Upper lobe of left lung (tissue), 6 donors: ENCODE results near the gene COL4A6. TPM values are rescaled to one million over a fixed set of nuclear protein-coding genes. Genes with fewer than 3 reads are reported as not detected.

Experiments used
- ATAC-seq, 2 donors: fragments of 200-7000 bp; cut with Tn5 transposase; one replicate each; pipeline ENCODE4 v1.9.1; 2022; ENCODE audit warnings: mild to moderate bottlenecking in 2 of 2, moderate library complexity in 2 of 2; ENCODE audit not compliant: low FRiP score in 2 of 2
- DNase-seq, 2 donors: peaks; one replicate each; pipeline ENCODE4 v3.0.0-alpha.2; 2019 to 2020
- H3K27ac ChIP-seq, 4 donors: fragments of 200-600 bp; sonication (generic); one replicate each; pipeline ENCODE4 v1.5.1; 2016 to 2019
- H3K27me3 ChIP-seq, 4 donors: fragments of 200-600 bp; sonication (generic); one replicate each; pipeline ENCODE4 v1.5.1; 2017 to 2019
- H3K36me3 ChIP-seq, 4 donors: fragments of 200-600 bp; sonication (generic); one replicate each; pipeline ENCODE4 v1.5.1; 2016 to 2019
- H3K4me1 ChIP-seq, 4 donors: fragments of 200-600 bp; sonication (generic); one replicate each; pipeline ENCODE4 v1.5.1; 2018 to 2019
- H3K4me3 ChIP-seq, 4 donors: fragments of 200-600 bp; sonication (generic); one replicate each; pipeline ENCODE4 v1.5.1; 2017 to 2019; ENCODE audit warnings: mild to moderate bottlenecking in 2 of 4, moderate library complexity in 1 of 4
- H3K9me3 ChIP-seq, 4 donors: fragments of 200-600 bp; sonication (generic); one replicate each; pipeline ENCODE4 v1.5.1; 2018 to 2019
- EP300 ChIP-seq, 4 donors: sonication (generic); formaldehyde crosslinking; IDR thresholded peaks; one replicate each; pipeline ENCODE4 v1.5.1; 2017; ENCODE audit warnings: antibody characterized with exemption in 4 of 4, control low read depth in 2 of 4
- POLR2A ChIP-seq, 4 donors: fragments of 450-650 bp; IDR thresholded peaks; one replicate each; pipeline ENCODE4 v1.5.1; 2016 to 2017; ENCODE audit warnings: antibody characterized with exemption in 4 of 4, mild to moderate bottlenecking in 2 of 4
- POLR2AphosphoS5 ChIP-seq, 2 donors: sonication (generic); formaldehyde crosslinking; IDR thresholded peaks; one replicate each; pipeline ENCODE4 v1.5.1; 2017; ENCODE audit warnings: antibody characterized with exemption in 2 of 2
- WGBS, 2 donors: methylation state at CpG; one replicate each; pipeline ENCODE4 v1.1.5; 2017 to 2018; 5-methylcytosine and 5-hydroxymethylcytosine counted together
- total RNA-seq, 6 donors: library from RNA; depleted of rRNA in 4 of 6; stranded (reverse); fragments of >200 nt in 4 of 6; gene quantifications; one replicate each; pipeline versions ENCODE4 v1.1.0 to v1.2.1, GENCODE V29; 2016 to 2021
- TF ChIP-seq, protein P1 (sequence below), 6 experiments: fragments of 450-650 bp in 4 of 6; fragments of 200-600 bp in 2 of 6; sonication (generic) in 2 of 6; IDR thresholded peaks; one replicate each; pipeline ENCODE4 v1.5.1; 2016 to 2019; ENCODE audit warnings: antibody characterized with exemption in 6 of 6
- donor health status: DM: no; HTN: no; CAD: no; lungs with moderate emphysema.
- donor health status: DM: no; HTN: yes; CAD: no; lungs with severe emphysema.

Gene COL4A6
- total RNA-seq, 6 donors from 2014 or later = 0.52 to 3.8 (median 2.2) TPM

- no peaks in the 10 kb centered on the region for H3K9me3 ChIP-seq
- TF ChIP-seq POLR2AphosphoS5 (IDR thresholded peaks at IDR 0.05) = no peak
- DNase-seq (no peak), ATAC-seq (no peak)
- H3K27ac ChIP-seq = no peak overlapping the region
- H3K4me1 ChIP-seq = no peaks in the 10 kb centered on the region
- H3K36me3 ChIP-seq = no peaks in the 10 kb centered on the region
- H3K4me3 ChIP-seq = no peak overlapping the region
- no peaks in the 10 kb centered on the region for H3K27me3 ChIP-seq
- 50 to 72% methylated on average over 1 of the region's 1 CpG for WGBS, 2 donors
Measured at GRCh38 chrX:108341947-108342346, 96.3 kb downstream of the COL4A6 start.

- WGBS, 2 donors = 94 to 100% methylated on average over 1 of the region's 1 CpG
- H3K9me3 ChIP-seq = no peaks in the 10 kb centered on the region
- H3K27me3 ChIP-seq = no peaks in the 10 kb centered on the region
- no peaks in the 10 kb centered on the region for H3K36me3 ChIP-seq
- no peak for ATAC-seq
- no peak for TF ChIP-seq POLR2AphosphoS5 (IDR thresholded peaks at IDR 0.05)
- TF ChIP-seq, protein P1, sequence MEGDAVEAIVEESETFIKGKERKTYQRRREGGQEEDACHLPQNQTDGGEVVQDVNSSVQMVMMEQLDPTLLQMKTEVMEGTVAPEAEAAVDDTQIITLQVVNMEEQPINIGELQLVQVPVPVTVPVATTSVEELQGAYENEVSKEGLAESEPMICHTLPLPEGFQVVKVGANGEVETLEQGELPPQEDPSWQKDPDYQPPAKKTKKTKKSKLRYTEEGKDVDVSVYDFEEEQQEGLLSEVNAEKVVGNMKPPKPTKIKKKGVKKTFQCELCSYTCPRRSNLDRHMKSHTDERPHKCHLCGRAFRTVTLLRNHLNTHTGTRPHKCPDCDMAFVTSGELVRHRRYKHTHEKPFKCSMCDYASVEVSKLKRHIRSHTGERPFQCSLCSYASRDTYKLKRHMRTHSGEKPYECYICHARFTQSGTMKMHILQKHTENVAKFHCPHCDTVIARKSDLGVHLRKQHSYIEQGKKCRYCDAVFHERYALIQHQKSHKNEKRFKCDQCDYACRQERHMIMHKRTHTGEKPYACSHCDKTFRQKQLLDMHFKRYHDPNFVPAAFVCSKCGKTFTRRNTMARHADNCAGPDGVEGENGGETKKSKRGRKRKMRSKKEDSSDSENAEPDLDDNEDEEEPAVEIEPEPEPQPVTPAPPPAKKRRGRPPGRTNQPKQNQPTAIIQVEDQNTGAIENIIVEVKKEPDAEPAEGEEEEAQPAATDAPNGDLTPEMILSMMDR (IDR thresholded peaks at IDR 0.05) = no peak
- no peak for TF ChIP-seq POLR2A (IDR thresholded peaks at IDR 0.05)
- TF ChIP-seq EP300 (IDR thresholded peaks at IDR 0.05) = no peak
- H3K4me1 ChIP-seq = no peaks in the 10 kb centered on the region
- no peak for DNase-seq
- H3K27ac ChIP-seq = no peak overlapping the region
- H3K4me3 ChIP-seq = no peak overlapping the region
Measured at GRCh38 chrX:108332281-108332680, 105.9 kb downstream of the COL4A6 start.

DNA sequence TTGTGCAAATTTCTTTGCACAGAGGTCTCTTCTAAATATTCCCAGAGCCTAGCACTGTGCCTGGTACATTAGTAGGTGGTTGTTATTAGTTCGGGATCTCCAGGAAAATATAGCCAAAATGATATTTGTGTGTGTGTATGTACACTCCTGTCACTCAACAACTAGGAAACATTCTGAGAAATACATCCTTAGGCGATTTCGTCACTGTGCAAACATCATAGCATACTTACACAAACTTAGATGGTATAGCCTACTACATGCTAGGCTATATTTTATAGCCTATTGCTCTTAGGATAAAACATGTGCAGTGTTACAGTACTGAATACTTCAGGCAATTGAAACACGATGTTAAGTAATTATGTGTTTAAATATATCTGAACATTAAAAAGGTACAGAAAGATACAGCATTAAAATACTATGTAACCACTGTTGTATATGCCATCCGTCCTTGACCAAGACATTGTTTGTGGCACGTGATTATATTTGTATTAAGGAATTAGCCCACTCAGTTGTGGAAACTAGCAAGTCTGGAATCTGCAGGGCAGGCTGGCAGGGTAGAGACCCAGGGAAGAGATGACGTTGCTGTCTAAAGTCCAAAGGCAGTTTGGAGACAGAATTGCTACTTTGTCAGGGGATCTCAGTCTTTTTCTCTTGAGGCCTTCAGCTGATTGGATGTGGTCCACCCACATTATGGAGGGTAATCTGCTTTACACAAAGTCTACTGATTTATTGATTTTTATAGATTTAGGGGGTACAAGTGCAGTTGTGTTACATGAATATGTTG, 106.9 kb downstream of the COL4A6 start:
- H3K36me3 ChIP-seq = no peaks in the 10 kb centered on the region
- WGBS, 2 donors = 69 to 83% methylated on average over 7 of the region's 7 CpGs
- ATAC-seq = no peak
- no peaks in the 10 kb centered on the region for H3K4me1 ChIP-seq
- DNase-seq = no peak
- TF ChIP-seq POLR2A (IDR thresholded peaks at IDR 0.05) = no peak
- no peak for TF ChIP-seq EP300 (IDR thresholded peaks at IDR 0.05)
- TF ChIP-seq, protein P1 (IDR thresholded peaks at IDR 0.05) = no peak
- TF ChIP-seq POLR2AphosphoS5 (IDR thresholded peaks at IDR 0.05) = no peak
- no peaks in the 10 kb centered on the region for H3K27me3 ChIP-seq
- no peak overlapping the region for H3K27ac ChIP-seq
- no peak overlapping the region for H3K4me3 ChIP-seq
- no peaks in the 10 kb centered on the region for H3K9me3 ChIP-seq

- no peak overlapping the region for H3K4me3 ChIP-seq
- DNase-seq = no peak
- 50 to 60% methylated on average over 5 of the region's 5 CpGs for WGBS, 2 donors
- TF ChIP-seq, protein P1 (IDR thresholded peaks at IDR 0.05) = no peak
- no peak for TF ChIP-seq EP300 (IDR thresholded peaks at IDR 0.05)
- no peak for TF ChIP-seq POLR2A (IDR thresholded peaks at IDR 0.05)
- no peak for TF ChIP-seq POLR2AphosphoS5 (IDR thresholded peaks at IDR 0.05)
- no peaks in the 10 kb centered on the region for H3K27me3 ChIP-seq
- no peaks in the 10 kb centered on the region for H3K4me1 ChIP-seq
- no peaks in the 10 kb centered on the region for H3K36me3 ChIP-seq
- no peaks in the 10 kb centered on the region for H3K9me3 ChIP-seq
- no peak overlapping the region for H3K27ac ChIP-seq
- no peak for ATAC-seq
Measured at GRCh38 chrX:108323751-108324150, 114.5 kb downstream of the COL4A6 start.

GRCh38 chrX:108322234-108322633, 116.0 kb downstream of the COL4A6 start:
- no peaks in the 10 kb centered on the region for H3K27me3 ChIP-seq
- TF ChIP-seq, protein P1 (IDR thresholded peaks at IDR 0.05) = no peak
- TF ChIP-seq EP300 (IDR thresholded peaks at IDR 0.05) (no peak), POLR2A (IDR thresholded peaks at IDR 0.05) (no peak), POLR2AphosphoS5 (IDR thresholded peaks at IDR 0.05) (no peak)
- no peak overlapping the region for H3K27ac ChIP-seq
- no peak for DNase-seq
- no peak overlapping the region for H3K4me3 ChIP-seq
- no peak for ATAC-seq
- H3K36me3 ChIP-seq = no peaks in the 10 kb centered on the region
- H3K4me1 ChIP-seq = no peaks in the 10 kb centered on the region
- no peaks in the 10 kb centered on the region for H3K9me3 ChIP-seq
